ENCODE measurements around the gene SUGCT. TPM values are rescaled to one million over a fixed set of nuclear protein-coding genes. Genes with fewer than 3 reads are reported as not detected.

SUGCT gene
- total and polyA plus RNA-seq, 2 of the 8 experiments (the other 6 are each of a cell fraction or from before 2014, with no cell fraction given) = 2.8 to 5.4 TPM

- H3K79me1 ChIP-seq (ENCODE audit: low read depth, low read length) = no peaks in the 10 kb centered on the region
- no peak overlapping the region for H2BK15ac ChIP-seq (ENCODE audit: low read length)
- no peaks in the 10 kb centered on the region for H3K36me3 ChIP-seq (ENCODE audit: control insufficient read depth in 2 of 4, insufficient read depth in 4 of 4, low read length in 3 of 4)
- no peak overlapping the region for H4K91ac ChIP-seq (replicated peaks; ENCODE audit: insufficient read length, low read length)
- no peak overlapping the region for H3K4me2 ChIP-seq (ENCODE audit: insufficient read depth in 1 of 2, low read depth in 2 of 2, low read length in 2 of 2)
- H3K23me2 ChIP-seq (ENCODE audit: low read depth, low read length) = no peaks in the 10 kb centered on the region
- WGBS, 2 experiments (ENCODE audit: extremely low coverage in 1 of 2, insufficient coverage in 1 of 2, insufficient read length in 1 of 2, insufficient replicate concordance in 2 of 2, low coverage in 1 of 2, low lambda C conversion rate in 2 of 2, missing lambda C conversion rate in 1 of 2) = 90% methylated on average over 2 of the region's 2 CpGs; no CpG with 5 or more reads in 1 of the 2 experiments
- no peaks in the 10 kb centered on the region for H3K79me2 ChIP-seq (ENCODE audit: control insufficient read depth in 1 of 2, insufficient read depth in 2 of 2, low read length in 2 of 2)
- H2BK120ac ChIP-seq (replicated peaks; ENCODE audit: low read depth, low read length) = no peak overlapping the region
- H2AFZ ChIP-seq (ENCODE audit: low read length) = no peak overlapping the region
- no peaks in the 10 kb centered on the region; a peak in 1 of 7 replicates for H3K4me1 ChIP-seq (replicated peaks in 1 of 4; ENCODE audit: control insufficient read depth in 3 of 4, insufficient read depth in 4 of 4, low read length in 3 of 4)
- H3K27me3 ChIP-seq (replicated peaks in 1 of 4; ENCODE audit: control insufficient read depth in 3 of 4, extremely low read depth in 1 of 4, insufficient read depth in 3 of 4, low read length in 3 of 4) = no peaks in the 10 kb centered on the region
- ChIA-PET CTCF (ENCODE audit: partially characterized antibody) (no interaction called here), POLR2A (ENCODE audit: partially characterized antibody) (no interaction called here)
- FAIRE-seq = no peak
- H3K4me3 ChIP-seq (ENCODE audit: extremely low read depth in 1 of 4, insufficient read depth in 2 of 4, low read depth in 3 of 4, low read length in 4 of 4) = no peak overlapping the region
- no peak overlapping the region for H2BK12ac ChIP-seq (ENCODE audit: low read depth, low read length)
- H4K5ac ChIP-seq (ENCODE audit: insufficient read length, low read depth, low read length) = no peak overlapping the region
- H3K9me3 ChIP-seq (ENCODE audit: insufficient read depth in 2 of 2, low read depth in 1 of 2, low read length in 1 of 2) = no peaks in the 10 kb centered on the region
- H3K27ac ChIP-seq (ENCODE audit: low read depth, low read length) = no peak overlapping the region
- no peak overlapping the region for H3K56ac ChIP-seq (replicated peaks; ENCODE audit: insufficient read length, low read depth, low read length)
- DNase-seq (ENCODE audit: low read depth in 1 of 2, low spot score in 2 of 2) = no peak
- H3K18ac ChIP-seq (ENCODE audit: extremely low read depth, low read length) = no peak overlapping the region
- H3K4ac ChIP-seq (replicated peaks; ENCODE audit: insufficient read length, low read depth, low read length) = no peak overlapping the region
- H2BK20ac ChIP-seq (ENCODE audit: low read length) = no peak overlapping the region
- no peak overlapping the region for H3K14ac ChIP-seq (ENCODE audit: insufficient read length)
- H4K20me1 ChIP-seq (replicated peaks in 1 of 2; ENCODE audit: control insufficient read depth in 1 of 2, insufficient read depth in 2 of 2, low read length in 2 of 2) = no peaks in the 10 kb centered on the region
- no peak overlapping the region for H2BK5ac ChIP-seq (ENCODE audit: low read depth, low read length)
- H3K23ac ChIP-seq (ENCODE audit: insufficient read length) = no peak overlapping the region
- H2AK5ac ChIP-seq (ENCODE audit: low read depth, low read length) = no peak overlapping the region
- no peak overlapping the region for H4K8ac ChIP-seq (ENCODE audit: extremely low read depth, insufficient read depth, low read length)
- H3K9ac ChIP-seq (replicated peaks in 1 of 4; ENCODE audit: extremely low read depth in 1 of 4, low read depth in 3 of 4, low read length in 3 of 4) = no peak overlapping the region
- TF ChIP-seq KDM5A (IDR thresholded peaks at IDR 0.05; ENCODE audit: low read length) = no peak
- no peak for TF ChIP-seq SAP30 (IDR thresholded peaks at IDR 0.05; ENCODE audit: insufficient read depth, insufficient replicate concordance, low read length)
- no peak for TF ChIP-seq BCL11A (IDR thresholded peaks at IDR 0.05; ENCODE audit: low read depth in 2 of 2, low read length in 2 of 2)
- TF ChIP-seq TBP (IDR thresholded peaks at IDR 0.05; ENCODE audit: low read depth, low read length) = no peak
- no peak for TF ChIP-seq CBX5 (IDR thresholded peaks at IDR 0.05; ENCODE audit: low read depth, low read length)
- TF ChIP-seq ATF3 (IDR thresholded peaks at IDR 0.05; ENCODE audit: insufficient read depth, low read depth, low read length) = no peak
- no peak for TF ChIP-seq MAX (IDR thresholded peaks at IDR 0.05)
- TF ChIP-seq SP4 (IDR thresholded peaks at IDR 0.05; ENCODE audit: low read length) = no peak
- no peak for TF ChIP-seq SP1 (IDR thresholded peaks at IDR 0.05; ENCODE audit: low read depth, low read length)
- no peak for TF ChIP-seq NANOG (IDR thresholded peaks at IDR 0.05; ENCODE audit: insufficient read depth, low read depth, low read length, poor library complexity, severe bottlenecking)
- no peak for TF ChIP-seq CTBP2 (IDR thresholded peaks at IDR 0.05; ENCODE audit: borderline replicate concordance, insufficient read depth, insufficient read length, low read length)
- TF ChIP-seq RNF2 (IDR thresholded peaks at IDR 0.05; ENCODE audit: borderline replicate concordance, low read depth, low read length, missing control alignments, poor library complexity, severe bottlenecking) = no peak
These were observed 169.2 kb downstream of the SUGCT start for GRCh38 chr7:40303996-40304395.
